Mesothelial cell of epicardium (in vitro differentiated cells): ENCODE measurements around the gene GORASP2. TPM values are rescaled to one million over a fixed set of nuclear protein-coding genes. Genes with fewer than 3 reads are reported as not detected.

Source experiments
- DNase-seq, 2 experiments: peaks; one replicate each; pipeline ENCODE4 v3.0.0; 2021; ENCODE audit warnings: low spot score in 2 of 2; ENCODE audit not compliant: unreplicated experiment in 2 of 2
- H3K27ac Mint-ChIP-seq: 2 replicates; pipeline ENCODE4 v1.8.0; 2021; ENCODE audit warnings: mixed read lengths
- H3K27me3 Mint-ChIP-seq: 2 replicates; pipeline ENCODE4 v1.8.0; 2021; ENCODE audit warnings: low read depth, mixed read lengths
- H3K36me3 Mint-ChIP-seq: 2 replicates; pipeline ENCODE4 v1.8.0; 2021; ENCODE audit warnings: mixed read lengths
- H3K4me1 Mint-ChIP-seq: 2 replicates; pipeline ENCODE4 v1.8.0; 2021; ENCODE audit warnings: mixed read lengths
- H3K4me3 Mint-ChIP-seq: 2 replicates; pipeline ENCODE4 v1.8.0; 2021; ENCODE audit warnings: mild to moderate bottlenecking, moderate library complexity, mixed read lengths
- H3K9me3 Mint-ChIP-seq: 2 replicates; pipeline ENCODE4 v1.8.0; 2021; ENCODE audit warnings: mixed read lengths
- CTCF ChIP-seq: fragments of 200-600 bp; sonication (generic); IDR thresholded peaks from one replicate; pipeline ENCODE4 v1.5.0; 2021; ENCODE audit warnings: antibody characterized with exemption; ENCODE audit not compliant: unreplicated experiment
- total RNA-seq: library from RNA; stranded (reverse); gene quantifications from 3 replicates; pipeline ENCODE4 v1.2.1, GENCODE V29; 2021

The GORASP2 gene
- total RNA-seq, 1 donor from 2014 or later: 91.1 TPM

GRCh38 chr2:170925923-170926322 is 3.1 kb upstream of the GORASP2 start:
- no peaks in the 10 kb centered on the region for H3K36me3 Mint-ChIP-seq

GRCh38 chr2:170926743-170927297 is 2.2 kb upstream of the GORASP2 start:
- Mint-ChIP-seq H3K9me3 (peaks cover 8% of the 10 kb centered on the region), H3K27me3 (no peaks in the 10 kb centered on the region), H3K36me3 (no peaks in the 10 kb centered on the region), H3K4me3 (no peak overlapping the region), H3K27ac (no peak overlapping the region), H3K4me1 (peaks cover 22% of the 10 kb centered on the region)
- TF ChIP-seq CTCF: no peak
- no peak for DNase-seq

More at GRCh38 chr2:170925923-170926322, 3.1 kb upstream of the GORASP2 start:
- Mint-ChIP-seq H3K27me3 (no peaks in the 10 kb centered on the region), H3K27ac (no peak overlapping the region), H3K9me3 (peaks cover 8% of the 10 kb centered on the region), H3K4me3 (no peak overlapping the region), H3K4me1 (peaks cover 14% of the 10 kb centered on the region)
- no peak for TF ChIP-seq CTCF
- no peak for DNase-seq

- no peak for DNase-seq
- Mint-ChIP-seq H3K4me3 (peak overlapping the region; percentile 82), H3K27ac (peak overlapping the region; percentile 63), H3K36me3 (no peaks in the 10 kb centered on the region), H3K27me3 (no peaks in the 10 kb centered on the region), H3K4me1 (peaks cover 26% of the 10 kb centered on the region), H3K9me3 (peaks cover 8% of the 10 kb centered on the region)
- TF ChIP-seq CTCF: no peak
These were observed 823 bp upstream of the GORASP2 start for GRCh38 chr2:170928036-170928823.

- Mint-ChIP-seq H3K4me1 (peaks cover 26% of the 10 kb centered on the region), H3K36me3 (no peaks in the 10 kb centered on the region), H3K27ac (peak overlapping the region; percentile 96), H3K27me3 (no peaks in the 10 kb centered on the region), H3K4me3 (peak overlapping the region; percentile 90), H3K9me3 (peaks cover 7% of the 10 kb centered on the region)
- peak in 1 of 2 experiments; percentile 68 for DNase-seq
- TF ChIP-seq CTCF: no peak
These were observed 615 bp downstream of the GORASP2 start for GRCh38 chr2:170929686-170930050.

GRCh38 chr2:170930131-170930990 is 1.3 kb downstream of the GORASP2 start:
- Mint-ChIP-seq H3K9me3 (peaks cover 3% of the 10 kb centered on the region), H3K27me3 (no peaks in the 10 kb centered on the region), H3K27ac (peak overlapping the region; percentile 96), H3K4me3 (peak overlapping the region; percentile 90), H3K4me1 (peaks cover 26% of the 10 kb centered on the region), H3K36me3 (no peaks in the 10 kb centered on the region)
- TF ChIP-seq CTCF: no peak
- DNase-seq: no peak
